CD4-positive, alpha-beta T cell (primary cell): ENCODE measurements around the gene ADAMTS17. TPM values are rescaled to one million over a fixed set of nuclear protein-coding genes. Genes with fewer than 3 reads are reported as not detected.

Experiments
- ATAC-seq: fragments of 200-7000 bp; cut with Tn5 transposase; one replicate; pipeline ENCODE4 v1.10.0; 2022; ENCODE audit warnings: mild to moderate bottlenecking; ENCODE audit not compliant: poor library complexity
- CTCF ChIA-PET: fragments of 350-600 bp; sonication (Branson Sonifier 250); formaldehyde crosslinking; loops from one replicate; lab custom pipeline; 2021; ENCODE audit warnings: antibody characterized with exemption, inconsistent platforms; lab: Charles Lee
- POLR2A ChIA-PET: fragments of 350-600 bp; sonication (Branson Sonifier 250); formaldehyde crosslinking; loops from one replicate; lab custom pipeline; 2021; ENCODE audit warnings: antibody characterized with exemption, inconsistent platforms; lab: Charles Lee
- DNase-seq, 14 experiments: peaks; one replicate each; pipeline ENCODE4 v3.0.0-alpha.2; 2013 to 2020; ENCODE audit warnings: mixed read lengths in 2 of 14
- H3K27ac ChIP-seq, 2 donors: one replicate each; pipeline versions ENCODE4 v1.5.1 to v1.7.0; 2013; ENCODE audit warnings: low read length in 2 of 2, low read depth in 1 of 2, mild to moderate bottlenecking in 1 of 2
- H3K27me3 ChIP-seq, 2 experiments: 1 replicate in 1 of 2; 2 replicates in 1 of 2; pipeline versions ENCODE4 v1.6.1 to v1.7.0; 2013; ENCODE audit warnings: low read length in 2 of 2, control low read depth in 1 of 2, mild to moderate bottlenecking in 1 of 2, moderate library complexity in 1 of 2; ENCODE audit not compliant: insufficient read depth in 2 of 2, control insufficient read depth in 1 of 2
- H3K36me3 ChIP-seq: one replicate; pipeline ENCODE4 v1.6.1; 2013; ENCODE audit warnings: low read length, control low read depth; ENCODE audit not compliant: insufficient read depth
- H3K4me1 ChIP-seq: one replicate; pipeline ENCODE4 v1.6.1; 2013; ENCODE audit warnings: low read length, control low read depth; ENCODE audit not compliant: insufficient read depth
- H3K4me3 ChIP-seq: one replicate; pipeline ENCODE4 v1.5.1; 2013; ENCODE audit warnings: mild to moderate bottlenecking, low read length, moderate library complexity
- H3K9me3 ChIP-seq, 2 experiments: 1 replicate in 1 of 2; 2 replicates in 1 of 2; pipeline versions ENCODE4 v1.6.1 to v1.7.0; 2013; ENCODE audit warnings: low read length in 2 of 2, mild to moderate bottlenecking in 2 of 2, control low read depth in 1 of 2, moderate library complexity in 1 of 2; ENCODE audit not compliant: control insufficient read depth in 1 of 2, insufficient read depth in 1 of 2
- H3K27ac Mint-ChIP-seq: one replicate; pipeline ENCODE4 v1.8.0; 2020; ENCODE audit warnings: mixed read lengths
- H3K27me3 Mint-ChIP-seq: one replicate; pipeline ENCODE4 v1.8.0; 2021; ENCODE audit warnings: mixed read lengths
- H3K36me3 Mint-ChIP-seq: one replicate; pipeline ENCODE4 v1.8.0; 2021; ENCODE audit warnings: low read depth, mixed read lengths
- H3K4me1 Mint-ChIP-seq: one replicate; pipeline ENCODE4 v1.8.0; 2021; ENCODE audit warnings: low read depth, mixed read lengths
- H3K4me3 Mint-ChIP-seq: one replicate; pipeline ENCODE4 v1.8.0; 2020; ENCODE audit warnings: mild to moderate bottlenecking, mixed read lengths
- H3K9me3 Mint-ChIP-seq: one replicate; pipeline ENCODE4 v1.8.0; 2020; ENCODE audit warnings: mixed read lengths
- intact Hi-C, 2 experiments: fragments of 100-400 bp; cut with DNase I in 1 of 2; cut with micrococcal nuclease in 1 of 2; formaldehyde crosslinking; loops; one replicate each; pipeline versions ENCODE4 v1.15.1 to v1.9.0; 2023 to 2025; cut with DNase I, micrococcal nuclease
- total RNA-seq, 174 experiments: library from RNA in 2 of 174; stranded (reverse) in 2 of 174; gene quantifications; one replicate each; pipeline ENCODE4 v1.2.3 and lab custom pipeline; 2021 to 2026
- TF ChIP-seq, protein P1 (sequence below): fragments of 200-600 bp; IDR thresholded peaks from one replicate; pipeline ENCODE4 v1.8.0; 2022; ENCODE audit warnings: antibody characterized with exemption, mild to moderate bottlenecking

The ADAMTS17 gene
- total RNA-seq, 2 experiments from 2014 or later, result 9.9 to 13.2 TPM

DNA sequence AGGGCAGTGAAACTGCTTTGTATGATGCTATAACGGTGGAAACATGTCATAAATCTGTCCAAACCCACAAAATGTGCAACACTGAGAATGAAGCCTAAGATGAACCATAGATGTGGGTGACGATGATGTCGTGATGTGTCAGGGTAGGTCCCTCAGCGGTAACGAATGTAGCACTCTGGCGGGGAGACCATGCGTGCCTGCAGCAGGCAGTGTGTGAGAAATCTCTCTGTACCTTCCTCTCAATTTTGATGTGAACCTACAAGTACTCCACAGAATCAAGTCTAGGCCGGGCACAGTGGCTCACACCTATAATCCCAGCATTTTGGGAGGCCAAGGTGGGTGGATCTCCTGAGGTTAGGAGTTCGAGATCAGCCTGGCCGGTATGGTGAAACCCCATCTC, 340.4 kb downstream of the ADAMTS17 start:
- H3K27me3 ChIP-seq, result no peaks in the 10 kb centered on the region
- H3K4me3 ChIP-seq, result no peak overlapping the region
- Mint-ChIP-seq H3K4me1 (no peaks in the 10 kb centered on the region), H3K9me3 (no peaks in the 10 kb centered on the region), H3K27me3 (no peaks in the 10 kb centered on the region), H3K27ac (no peak overlapping the region), H3K4me3 (no peak overlapping the region), H3K36me3 (no peaks in the 10 kb centered on the region)
- H3K36me3 ChIP-seq, result no peaks in the 10 kb centered on the region
- POLR2A ChIA-PET, result no interaction called here
- no peaks in the 10 kb centered on the region for H3K4me1 ChIP-seq
- CTCF ChIA-PET, result no interaction called here
- DNase-seq (no peak), ATAC-seq (no peak)
- H3K27ac ChIP-seq, result no peak overlapping the region
- peaks cover 0 to 4% of the 10 kb centered on the region in 2 experiments for H3K9me3 ChIP-seq
- TF ChIP-seq, protein P1, sequence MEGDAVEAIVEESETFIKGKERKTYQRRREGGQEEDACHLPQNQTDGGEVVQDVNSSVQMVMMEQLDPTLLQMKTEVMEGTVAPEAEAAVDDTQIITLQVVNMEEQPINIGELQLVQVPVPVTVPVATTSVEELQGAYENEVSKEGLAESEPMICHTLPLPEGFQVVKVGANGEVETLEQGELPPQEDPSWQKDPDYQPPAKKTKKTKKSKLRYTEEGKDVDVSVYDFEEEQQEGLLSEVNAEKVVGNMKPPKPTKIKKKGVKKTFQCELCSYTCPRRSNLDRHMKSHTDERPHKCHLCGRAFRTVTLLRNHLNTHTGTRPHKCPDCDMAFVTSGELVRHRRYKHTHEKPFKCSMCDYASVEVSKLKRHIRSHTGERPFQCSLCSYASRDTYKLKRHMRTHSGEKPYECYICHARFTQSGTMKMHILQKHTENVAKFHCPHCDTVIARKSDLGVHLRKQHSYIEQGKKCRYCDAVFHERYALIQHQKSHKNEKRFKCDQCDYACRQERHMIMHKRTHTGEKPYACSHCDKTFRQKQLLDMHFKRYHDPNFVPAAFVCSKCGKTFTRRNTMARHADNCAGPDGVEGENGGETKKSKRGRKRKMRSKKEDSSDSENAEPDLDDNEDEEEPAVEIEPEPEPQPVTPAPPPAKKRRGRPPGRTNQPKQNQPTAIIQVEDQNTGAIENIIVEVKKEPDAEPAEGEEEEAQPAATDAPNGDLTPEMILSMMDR, result no peak
- intact Hi-C loops, result no loop called here

GRCh38 chr15:99999282-100000070, 342.3 kb downstream of the ADAMTS17 start:
- DNase-seq, result no peak
- CTCF ChIA-PET, result no interaction called here

DNA sequence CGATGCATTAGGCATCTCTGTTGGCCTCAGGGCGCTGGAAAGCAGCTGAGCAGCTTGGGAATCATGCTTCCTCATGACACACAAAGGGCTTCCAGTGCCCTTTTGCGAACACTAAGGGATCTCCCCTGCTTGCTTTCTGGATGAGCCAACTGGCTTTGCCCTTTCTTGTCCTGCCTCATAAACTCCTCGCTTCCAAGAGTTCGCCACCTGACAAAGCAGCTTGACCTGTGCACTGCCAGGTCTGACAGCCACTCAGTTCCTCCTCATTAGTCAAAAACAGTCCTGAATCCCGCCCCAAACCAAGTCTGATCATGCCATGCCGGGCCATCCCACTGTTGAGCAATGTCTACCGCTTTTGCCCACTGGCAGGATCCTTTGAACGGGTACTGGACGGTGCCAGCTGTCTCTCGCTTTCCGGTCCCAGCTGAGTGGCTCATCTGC, 343.1 kb downstream of the ADAMTS17 start:
- no peaks in the 10 kb centered on the region for H3K36me3 ChIP-seq
- ChIA-PET POLR2A (no interaction called here), CTCF (no interaction called here)
- H3K27ac ChIP-seq, result no peak overlapping the region
- no peak for ATAC-seq
- Mint-ChIP-seq H3K36me3 (no peaks in the 10 kb centered on the region), H3K4me1 (no peaks in the 10 kb centered on the region), H3K27ac (no peak overlapping the region), H3K9me3 (no peaks in the 10 kb centered on the region), H3K4me3 (no peak overlapping the region), H3K27me3 (no peaks in the 10 kb centered on the region)
- no peak overlapping the region for H3K4me3 ChIP-seq
- DNase-seq, result no peak
- H3K27me3 ChIP-seq, result no peaks in the 10 kb centered on the region
- TF ChIP-seq, protein P1, result no peak
- no peaks in the 10 kb centered on the region for H3K4me1 ChIP-seq
- intact Hi-C loops, result no loop called here
- H3K9me3 ChIP-seq, result peaks cover 0 to 3% of the 10 kb centered on the region in 2 experiments

More at GRCh38 chr15:99999282-100000070, 342.3 kb downstream of the ADAMTS17 start:
- Mint-ChIP-seq H3K4me1 (no peaks in the 10 kb centered on the region), H3K27me3 (no peaks in the 10 kb centered on the region), H3K36me3 (no peaks in the 10 kb centered on the region), H3K4me3 (no peak overlapping the region), H3K9me3 (no peaks in the 10 kb centered on the region), H3K27ac (no peak overlapping the region)
- H3K27me3 ChIP-seq, result no peaks in the 10 kb centered on the region
- ATAC-seq, result no peak
- intact Hi-C loops, result no loop called here
- POLR2A ChIA-PET, result no interaction called here
- peaks cover 0 to 4% of the 10 kb centered on the region in 2 experiments for H3K9me3 ChIP-seq
- TF ChIP-seq, protein P1, result no peak
- no peak overlapping the region for H3K4me3 ChIP-seq
- H3K4me1 ChIP-seq, result no peaks in the 10 kb centered on the region
- H3K27ac ChIP-seq, result no peak overlapping the region
- H3K36me3 ChIP-seq, result no peaks in the 10 kb centered on the region
